Astrocyte (in vitro differentiated cells and primary cell): ENCODE results near the gene NPIPA8. TPM values are rescaled to one million over a fixed set of nuclear protein-coding genes. Genes with fewer than 3 reads are reported as not detected.
"Not testable (repeated sequence)": the region's sequence is repeated elsewhere in the genome, so short reads cannot be mapped to it uniquely, and the experiment has no call there.

Experiments used
- DNase-seq: peaks from one replicate; pipeline ENCODE4 v3.0.0-alpha.2; 2010; ENCODE audit warnings: low read depth
- FAIRE-seq: peaks from 2 replicates; lab custom pipeline; 2011; peaks lifted over from hg19 to GRCh38; lab: Jason Lieb, UNC
- H2AFZ ChIP-seq: 2 replicates; pipeline ENCODE4 v1.6.0; 2012; ENCODE audit warnings: low read depth, low read length, inconsistent platforms
- H3K27ac ChIP-seq: 2 replicates; pipeline ENCODE4 v1.5.1; 2011; ENCODE audit warnings: low read depth, low read length, inconsistent platforms
- H3K27me3 ChIP-seq: 2 replicates; pipeline ENCODE4 v1.6.0; 2011; ENCODE audit warnings: low read length, inconsistent platforms; ENCODE audit not compliant: insufficient read depth
- H3K36me3 ChIP-seq: 2 replicates; pipeline ENCODE4 v1.5.1; 2011; ENCODE audit warnings: low read length, inconsistent platforms; ENCODE audit not compliant: insufficient read depth
- H3K4me1 ChIP-seq: 2 replicates; pipeline ENCODE4 v1.5.1; 2011; ENCODE audit warnings: low read length, inconsistent platforms; ENCODE audit not compliant: insufficient read depth
- H3K4me2 ChIP-seq: 2 replicates; pipeline ENCODE4 v1.6.0; 2012; ENCODE audit warnings: low read length, inconsistent platforms
- H3K4me3 ChIP-seq: 2 replicates; pipeline ENCODE4 v1.5.1; 2011; ENCODE audit warnings: low read depth, mild to moderate bottlenecking, low read length, inconsistent platforms; ENCODE audit not compliant: insufficient read depth
- H3K79me2 ChIP-seq: 2 replicates; pipeline ENCODE4 v1.6.0; 2012; ENCODE audit warnings: mild to moderate bottlenecking, low read length, inconsistent platforms; ENCODE audit not compliant: insufficient read depth
- H3K9ac ChIP-seq: 2 replicates; pipeline ENCODE4 v1.6.0; 2012; ENCODE audit warnings: mild to moderate bottlenecking, low read length, inconsistent platforms
- H3K9me3 ChIP-seq: 2 replicates; pipeline ENCODE4 v1.5.1; 2012; ENCODE audit warnings: low read depth, mild to moderate bottlenecking, low read length, inconsistent platforms; ENCODE audit not compliant: insufficient read depth
- H4K20me1 ChIP-seq: 2 replicates; pipeline ENCODE4 v1.6.0; 2012; ENCODE audit warnings: low read length, inconsistent platforms; ENCODE audit not compliant: insufficient read depth
- H3K27ac Mint-ChIP-seq: one replicate; pipeline ENCODE4 v1.8.0; 2021; ENCODE audit warnings: mild to moderate bottlenecking, mixed read lengths; ENCODE audit not compliant: unreplicated experiment
- H3K27me3 Mint-ChIP-seq: one replicate; pipeline ENCODE4 v1.8.0; 2021; ENCODE audit warnings: low read depth, mixed read lengths; ENCODE audit not compliant: unreplicated experiment
- H3K36me3 Mint-ChIP-seq: one replicate; pipeline ENCODE4 v1.8.0; 2021; ENCODE audit warnings: low read depth, mixed read lengths; ENCODE audit not compliant: unreplicated experiment
- H3K4me1 Mint-ChIP-seq: one replicate; pipeline ENCODE4 v1.8.0; 2021; ENCODE audit warnings: low read depth, mixed read lengths; ENCODE audit not compliant: unreplicated experiment
- H3K4me3 Mint-ChIP-seq: one replicate; pipeline ENCODE4 v1.8.0; 2021; ENCODE audit warnings: mild to moderate bottlenecking, moderate library complexity, mixed read lengths; ENCODE audit not compliant: unreplicated experiment
- H3K9me3 Mint-ChIP-seq: one replicate; pipeline ENCODE4 v1.8.0; 2021; ENCODE audit warnings: mild to moderate bottlenecking, mixed read lengths; ENCODE audit not compliant: unreplicated experiment
- total RNA-seq: library from RNA; stranded (reverse); gene quantifications from 2 replicates; pipeline ENCODE4 v1.2.1, GENCODE V29; 2021

The NPIPA8 gene
- total RNA-seq, 1 donor from 2014 or later: 2.0 TPM

DNA sequence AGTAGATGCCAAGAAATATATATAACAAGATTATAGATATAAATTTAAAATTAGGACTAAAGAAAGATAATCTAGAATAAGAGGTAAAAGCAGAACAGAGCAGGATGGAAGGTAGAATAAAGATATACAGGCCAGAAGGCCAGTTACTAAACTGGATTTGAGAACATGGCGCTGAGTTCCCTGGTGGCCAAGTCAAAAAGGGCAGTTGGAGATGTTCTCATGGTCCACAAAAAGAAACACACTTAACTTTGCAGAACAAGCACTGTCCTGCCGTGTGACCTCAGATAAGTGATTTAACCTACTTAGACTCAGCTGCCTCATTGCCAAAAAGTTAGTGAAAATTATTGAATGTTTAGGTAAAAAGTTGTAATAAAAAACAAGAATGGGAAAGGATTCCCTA lies 27.4 kb downstream of the NPIPA8 start:
- H3K9ac ChIP-seq, H3K36me3 Mint-ChIP-seq, H3K4me3 ChIP-seq, H2AFZ ChIP-seq, H3K4me1 Mint-ChIP-seq, H3K4me3 Mint-ChIP-seq, H3K27me3 Mint-ChIP-seq, H3K4me2 ChIP-seq, H3K4me1 ChIP-seq, DNase-seq, H4K20me1 ChIP-seq, H3K9me3 ChIP-seq, H3K27ac Mint-ChIP-seq, H3K27ac ChIP-seq, H3K27me3 ChIP-seq, H3K79me2 ChIP-seq, H3K9me3 Mint-ChIP-seq, FAIRE-seq, H3K36me3 ChIP-seq: not testable (repeated sequence)

DNA sequence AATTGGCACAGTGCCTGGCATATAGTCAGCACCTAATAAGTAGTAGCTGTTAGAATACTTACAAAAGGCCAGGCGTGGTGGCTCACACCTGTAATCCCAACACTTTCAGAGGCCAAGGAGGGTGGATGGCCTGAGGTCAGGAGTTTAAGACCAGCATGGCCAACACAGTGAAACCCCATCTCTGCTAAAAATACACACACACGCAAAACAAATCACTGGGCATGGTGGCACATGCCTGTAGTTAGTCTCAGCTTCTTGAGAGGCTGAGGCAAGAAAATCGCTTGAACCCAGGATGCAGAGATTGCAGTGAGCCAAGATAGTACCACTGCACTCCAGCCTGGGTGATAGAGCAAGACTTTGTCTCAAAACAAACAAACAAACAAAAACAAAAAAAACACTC lies 29.3 kb downstream of the NPIPA8 start:
- not testable (repeated sequence) for H3K4me1 ChIP-seq, H3K9me3 ChIP-seq, H3K4me3 ChIP-seq, H3K9ac ChIP-seq, H3K79me2 ChIP-seq, H3K4me1 Mint-ChIP-seq, H4K20me1 ChIP-seq, H3K4me3 Mint-ChIP-seq, H3K27me3 ChIP-seq, H3K36me3 Mint-ChIP-seq, H3K4me2 ChIP-seq, H3K27ac ChIP-seq, DNase-seq, H3K27ac Mint-ChIP-seq, H2AFZ ChIP-seq, H3K36me3 ChIP-seq, H3K27me3 Mint-ChIP-seq, FAIRE-seq, H3K9me3 Mint-ChIP-seq

DNA sequence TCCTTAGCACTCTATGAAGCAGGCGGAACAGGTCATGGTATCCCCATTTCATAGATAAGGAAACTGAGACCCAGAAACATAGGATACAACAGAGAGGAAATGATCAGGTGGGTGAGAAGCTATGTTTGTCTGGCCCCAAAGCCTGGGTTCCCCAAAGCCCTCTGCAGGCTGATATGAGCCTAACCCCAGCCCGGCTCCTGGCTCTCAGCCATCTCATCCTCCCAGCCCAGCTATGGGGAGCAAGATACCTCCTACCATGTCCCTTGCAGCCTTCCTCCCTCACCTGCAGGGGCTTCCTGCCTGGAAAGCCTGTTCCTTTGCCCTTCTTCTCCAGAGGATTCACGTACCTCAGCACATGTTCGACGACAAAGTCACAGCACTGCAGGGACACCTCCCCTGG lies 30.5 kb downstream of the NPIPA8 start:
- not testable (repeated sequence) for H3K9ac ChIP-seq, H3K4me3 ChIP-seq, H3K4me2 ChIP-seq, H3K79me2 ChIP-seq, DNase-seq, H3K9me3 ChIP-seq, H4K20me1 ChIP-seq, H3K36me3 Mint-ChIP-seq, H3K36me3 ChIP-seq, H3K27me3 ChIP-seq, H3K27ac ChIP-seq, H3K9me3 Mint-ChIP-seq, H2AFZ ChIP-seq, FAIRE-seq, H3K27ac Mint-ChIP-seq, H3K4me3 Mint-ChIP-seq, H3K4me1 Mint-ChIP-seq, H3K4me1 ChIP-seq, H3K27me3 Mint-ChIP-seq

DNA sequence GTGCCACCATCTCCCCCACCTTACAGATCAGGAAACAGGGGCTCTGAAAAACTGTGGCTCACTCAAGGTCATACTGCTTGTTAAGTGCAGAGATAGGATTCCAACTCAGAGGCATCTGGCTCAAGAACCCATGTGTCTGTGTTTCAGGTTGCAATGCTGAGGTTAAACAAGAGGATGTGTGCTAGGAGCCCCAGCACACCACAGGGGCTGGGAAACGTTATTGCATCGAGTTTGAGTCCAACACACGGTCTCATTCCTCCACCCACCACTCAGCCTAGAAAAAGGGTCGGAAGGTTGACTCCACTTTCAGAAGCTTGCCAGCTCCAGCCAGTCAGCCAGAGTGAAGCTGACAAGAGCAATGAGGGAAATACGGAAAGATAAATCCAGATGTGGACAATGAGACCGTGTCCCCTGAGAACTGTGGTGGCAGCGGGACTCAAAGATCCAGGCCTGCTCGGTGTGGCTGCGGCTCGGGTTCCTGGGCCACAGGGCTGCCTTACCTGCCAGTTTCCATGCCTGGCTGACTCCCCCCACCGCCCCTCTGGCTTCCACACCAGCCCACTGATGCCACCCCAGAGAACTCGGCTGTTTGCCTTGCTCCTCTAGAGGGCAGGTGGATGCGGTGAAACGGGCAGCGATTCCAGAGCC lies 33.4 kb downstream of the NPIPA8 start:
- H3K27me3 Mint-ChIP-seq, H3K4me1 Mint-ChIP-seq, H3K79me2 ChIP-seq, H3K27ac ChIP-seq, FAIRE-seq, H3K9me3 Mint-ChIP-seq, H3K4me2 ChIP-seq, H3K27me3 ChIP-seq, H3K36me3 ChIP-seq, H2AFZ ChIP-seq, H3K27ac Mint-ChIP-seq, H3K9me3 ChIP-seq, H3K36me3 Mint-ChIP-seq, H3K4me3 Mint-ChIP-seq, H3K4me3 ChIP-seq, H4K20me1 ChIP-seq, H3K4me1 ChIP-seq, H3K9ac ChIP-seq, DNase-seq: not testable (repeated sequence)

DNA sequence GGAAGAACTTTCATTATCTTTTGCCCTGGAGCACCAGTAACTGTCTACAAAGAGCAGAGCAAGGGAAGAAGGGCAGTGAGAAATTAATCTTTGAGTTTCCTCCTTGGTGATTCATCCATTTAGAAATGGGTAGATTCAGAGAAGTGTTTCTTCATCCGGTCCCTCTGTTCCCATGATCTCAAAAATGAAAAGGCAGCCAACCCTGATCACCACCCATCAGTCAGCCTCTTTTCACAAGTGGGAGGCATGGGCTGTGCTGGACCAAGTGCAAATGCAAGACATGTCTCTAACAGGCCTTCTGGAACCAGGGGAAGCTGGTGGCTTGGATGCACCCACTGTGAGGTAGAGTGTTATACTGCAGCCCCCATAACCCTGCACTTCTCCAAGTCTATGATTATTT lies 38.8 kb downstream of the NPIPA8 start:
- not testable (repeated sequence) for H3K4me2 ChIP-seq, H3K27ac Mint-ChIP-seq, H3K4me1 Mint-ChIP-seq, H3K9me3 ChIP-seq, H4K20me1 ChIP-seq, H3K27me3 Mint-ChIP-seq, H3K27me3 ChIP-seq, H3K4me3 ChIP-seq, H3K9ac ChIP-seq, H3K36me3 Mint-ChIP-seq, H3K27ac ChIP-seq, H3K79me2 ChIP-seq, H3K36me3 ChIP-seq, H3K9me3 Mint-ChIP-seq, FAIRE-seq, DNase-seq, H2AFZ ChIP-seq, H3K4me3 Mint-ChIP-seq, H3K4me1 ChIP-seq

DNA sequence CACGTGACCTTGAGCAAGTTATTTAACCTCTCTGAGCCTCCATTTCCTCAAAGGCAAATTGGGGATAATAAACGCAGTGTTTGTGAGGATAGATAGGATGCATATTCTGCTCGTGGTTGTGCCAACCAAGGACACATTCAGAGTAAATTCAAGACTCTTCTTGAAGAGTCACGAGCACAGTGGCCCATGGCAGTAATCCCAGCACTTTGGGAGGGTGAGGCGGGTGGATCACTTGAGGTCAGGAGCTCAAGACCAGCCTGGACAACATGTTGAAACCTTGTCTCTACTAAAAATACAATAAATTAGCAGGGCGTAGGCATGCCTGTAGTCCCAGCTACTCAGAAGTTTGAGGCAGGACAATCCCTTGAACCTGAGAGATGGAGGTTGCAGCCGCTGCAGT lies 39.6 kb downstream of the NPIPA8 start:
- H3K27me3 ChIP-seq, H3K9me3 Mint-ChIP-seq, H2AFZ ChIP-seq, H3K27ac Mint-ChIP-seq, H3K36me3 ChIP-seq, H3K4me2 ChIP-seq, FAIRE-seq, H4K20me1 ChIP-seq, H3K4me3 Mint-ChIP-seq, H3K4me1 ChIP-seq, H3K9me3 ChIP-seq, H3K79me2 ChIP-seq, H3K27me3 Mint-ChIP-seq, H3K27ac ChIP-seq, H3K9ac ChIP-seq, H3K4me1 Mint-ChIP-seq, H3K4me3 ChIP-seq, H3K36me3 Mint-ChIP-seq, DNase-seq: not testable (repeated sequence)
